Trophoblast cell (in vitro differentiated cells and primary cell): Measurements from ENCODE around the gene BTAF1.

Experiments
- DNase-seq, 2 donors: peaks; one replicate each; pipeline ENCODE4 v3.0.0-alpha.2; 2016
- H2AFZ ChIP-seq: 2 replicates; pipeline ENCODE4 v1.6.1; 2013; ENCODE audit warnings: low read length, moderate library complexity, mild to moderate bottlenecking; ENCODE audit not compliant: insufficient read depth, poor library complexity
- H2AK5ac ChIP-seq: 2 replicates; pipeline ENCODE4 v1.6.1; 2013; ENCODE audit warnings: mild to moderate bottlenecking, low read length
- H2BK120ac ChIP-seq: 2 replicates; pipeline ENCODE4 v1.6.1; 2013; ENCODE audit warnings: low read length, mild to moderate bottlenecking, moderate library complexity; ENCODE audit not compliant: insufficient read depth, poor library complexity
- H2BK12ac ChIP-seq: 2 replicates; pipeline ENCODE4 v1.6.1; 2013; ENCODE audit warnings: mild to moderate bottlenecking, low read length, moderate library complexity
- H2BK5ac ChIP-seq: 2 replicates; pipeline ENCODE4 v1.6.1; 2013; ENCODE audit warnings: low read length, low read depth, moderate library complexity, mild to moderate bottlenecking; ENCODE audit not compliant: poor library complexity
- H3K14ac ChIP-seq: 2 replicates; pipeline ENCODE4 v1.6.1; 2013; ENCODE audit warnings: mild to moderate bottlenecking, low read length
- H3K18ac ChIP-seq: 2 replicates; pipeline ENCODE4 v1.6.1; 2013; ENCODE audit warnings: mild to moderate bottlenecking, low read length
- H3K23ac ChIP-seq: 2 replicates; pipeline ENCODE4 v1.6.1; 2013; ENCODE audit warnings: low read length
- H3K27ac ChIP-seq: 2 replicates; pipeline ENCODE4 v1.5.1; 2013; ENCODE audit warnings: low read depth, mild to moderate bottlenecking, inconsistent platforms, low read length, moderate library complexity
- H3K27me3 ChIP-seq: 2 replicates; pipeline ENCODE4 v1.6.1; 2013; ENCODE audit warnings: inconsistent platforms, mild to moderate bottlenecking, low read length, moderate library complexity; ENCODE audit not compliant: insufficient read depth
- H3K36me3 ChIP-seq, 2 experiments: 1 replicate in 1 of 2; 2 replicates in 1 of 2; pipeline ENCODE4 v1.6.1; 2013; ENCODE audit warnings: low read length in 2 of 2, mild to moderate bottlenecking in 2 of 2, moderate library complexity in 1 of 2; ENCODE audit not compliant: insufficient read depth in 2 of 2, control insufficient read depth in 1 of 2
- H3K4ac ChIP-seq: 2 replicates; pipeline ENCODE4 v1.6.1; 2013; ENCODE audit warnings: low read depth, mild to moderate bottlenecking, low read length, moderate library complexity
- H3K4me1 ChIP-seq, 2 experiments: 1 replicate in 1 of 2; 2 replicates in 1 of 2; pipeline ENCODE4 v1.6.1; 2013; ENCODE audit warnings: low read length in 2 of 2, mild to moderate bottlenecking in 2 of 2, moderate library complexity in 1 of 2; ENCODE audit not compliant: insufficient read depth in 2 of 2, control insufficient read depth in 1 of 2
- H3K4me2 ChIP-seq: 2 replicates; pipeline ENCODE4 v1.6.1; 2013; ENCODE audit warnings: inconsistent platforms, mild to moderate bottlenecking, low read length, moderate library complexity
- H3K4me3 ChIP-seq: 2 replicates; pipeline ENCODE4 v1.5.1; 2013; ENCODE audit warnings: mild to moderate bottlenecking, low read depth, low read length, inconsistent platforms
- H3K79me1 ChIP-seq: one replicate; pipeline ENCODE4 v1.6.1; 2013; ENCODE audit warnings: low read length
- H3K79me2 ChIP-seq: 2 replicates; pipeline ENCODE4 v1.6.1; 2013; ENCODE audit warnings: low read length, mild to moderate bottlenecking; ENCODE audit not compliant: control insufficient read depth, insufficient read depth, poor library complexity
- H3K9ac ChIP-seq: 2 replicates; pipeline ENCODE4 v1.6.1; 2013; ENCODE audit warnings: mild to moderate bottlenecking, low read length
- H3K9me3 ChIP-seq: 2 replicates; pipeline ENCODE4 v1.6.1; 2013; ENCODE audit warnings: low read depth, mild to moderate bottlenecking, control low read depth, inconsistent platforms, low read length; ENCODE audit not compliant: insufficient read depth
- H4K12ac ChIP-seq: 2 replicates; pipeline ENCODE4 v1.6.1; 2013; ENCODE audit warnings: low read depth, mild to moderate bottlenecking, low read length, moderate library complexity
- H4K8ac ChIP-seq: 2 replicates; pipeline ENCODE4 v1.6.1; 2013; ENCODE audit warnings: low read depth, mild to moderate bottlenecking, low read length, moderate library complexity
- H4K91ac ChIP-seq: one replicate; pipeline ENCODE4 v1.6.1; 2013; ENCODE audit warnings: low read depth, mild to moderate bottlenecking, low read length, moderate library complexity
- WGBS: extraction: QIAGEN DNeasy Blood & Tissue Kit; methylation state at CpG from one replicate; pipeline ENCODE4 v1.1.7; 2013; ENCODE audit warnings: missing lambda C conversion rate; ENCODE audit not compliant: insufficient read length, insufficient coverage; ENCODE audit errors: extremely low coverage; 5-methylcytosine and 5-hydroxymethylcytosine counted together

Gene BTAF1

DNA sequence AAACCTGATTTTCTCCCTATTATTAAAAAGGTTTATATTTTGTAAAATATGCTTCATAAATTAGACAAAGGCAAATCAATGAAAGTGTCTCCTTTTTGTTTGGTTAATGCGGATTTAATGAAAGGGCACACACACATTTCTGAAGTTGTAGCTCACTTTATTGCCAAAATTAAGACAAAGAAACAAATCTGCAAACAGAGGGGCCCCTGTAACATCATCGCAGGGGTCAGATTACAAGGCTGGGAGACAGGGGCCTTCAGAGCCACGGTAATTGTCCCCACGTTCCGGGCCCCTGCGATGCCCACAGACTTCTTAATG lies 36.7 kb upstream of the BTAF1 start:
- Histone ChIP-seq H3K23ac (no peak overlapping the region), H2AFZ (no peak overlapping the region), H3K9me3 (no peaks in the 10 kb centered on the region), H3K27me3 (no peaks in the 10 kb centered on the region), H3K79me1 (peaks cover 9% of the 10 kb centered on the region), H3K4me3 (no peak overlapping the region), H3K9ac (no peak overlapping the region), H2BK120ac (no peak overlapping the region), H3K4ac (no peak overlapping the region), H3K18ac (no peak overlapping the region), H4K91ac (peak overlapping the region; percentile 50), H3K36me3 (no peaks in the 10 kb centered on the region), H3K14ac (no peak overlapping the region), H2BK5ac (peak overlapping the region; percentile 57), H4K12ac (no peak overlapping the region), H3K27ac (peak overlapping the region; percentile 70), H4K8ac (peak overlapping the region; percentile 26), H3K79me2 (no peaks in the 10 kb centered on the region), H2AK5ac (no peak overlapping the region), H3K4me2 (peak overlapping the region; percentile 78), H3K4me1 (peaks cover 5 to 15% of the 10 kb centered on the region in 2 experiments), H2BK12ac (no peak overlapping the region)
- WGBS = no CpG with 5 or more reads among the region's 6 CpGs
- DNase-seq = no peak

DNA sequence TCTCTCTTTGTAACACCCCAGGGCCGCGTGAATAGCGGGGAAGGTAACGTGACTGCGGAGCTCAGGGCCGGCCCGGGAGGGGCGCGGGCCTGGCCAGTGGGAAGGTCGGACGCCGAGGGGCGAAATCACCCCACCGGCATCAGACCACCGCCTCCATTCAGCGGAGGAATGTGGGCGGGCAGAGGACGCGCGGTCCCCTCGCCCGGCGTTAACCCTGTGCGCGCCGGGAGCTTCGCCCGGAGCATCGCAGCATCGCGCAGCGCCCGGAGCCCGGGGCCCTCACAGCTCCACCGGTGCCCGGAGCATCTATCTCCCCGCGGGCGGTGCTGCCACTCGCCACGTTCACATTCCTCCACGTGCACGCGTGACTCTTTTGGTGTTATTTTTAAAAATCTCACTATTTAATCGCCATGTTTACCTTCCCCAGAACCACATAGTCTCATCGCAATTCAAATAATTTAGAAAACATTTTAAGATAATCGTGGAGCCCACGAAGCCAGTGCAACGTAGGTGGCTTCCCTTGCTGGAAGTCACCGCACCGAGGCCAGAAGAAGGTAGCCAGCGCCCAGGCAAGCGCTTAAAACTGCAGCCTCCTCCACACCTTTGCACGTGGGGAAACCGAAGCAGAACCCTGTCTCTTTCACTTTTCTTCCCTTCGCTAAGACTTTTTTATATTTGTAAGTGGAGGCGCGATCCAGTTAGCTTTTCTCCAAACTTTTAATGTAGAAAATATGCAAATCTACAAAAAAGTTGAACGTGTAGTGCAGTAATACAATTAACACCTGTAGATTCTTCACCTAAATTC lies 36.1 kb upstream of the BTAF1 start:
- Histone ChIP-seq H3K9me3 (no peaks in the 10 kb centered on the region), H2BK5ac (peak overlapping the region; percentile 57), H2AFZ (peak overlapping the region; percentile 71), H3K9ac (no peak overlapping the region), H4K8ac (peak overlapping the region; percentile 51), H2BK120ac (peak overlapping the region; percentile 89), H4K91ac (peak overlapping the region; percentile 85), H3K79me2 (no peaks in the 10 kb centered on the region), H3K4ac (no peak overlapping the region), H3K4me1 (peaks cover 5 to 15% of the 10 kb centered on the region in 2 experiments), H3K4me3 (no peak overlapping the region), H3K18ac (no peak overlapping the region), H3K27ac (peak overlapping the region; percentile 73), H3K23ac (no peak overlapping the region), H3K79me1 (peaks cover 9% of the 10 kb centered on the region), H4K12ac (no peak overlapping the region), H3K36me3 (no peaks in the 10 kb centered on the region), H2AK5ac (no peak overlapping the region), H3K27me3 (no peaks in the 10 kb centered on the region), H3K14ac (peak overlapping the region; percentile 79), H3K4me2 (peak overlapping the region; percentile 78), H2BK12ac (peak overlapping the region; percentile 75)
- no CpG with 5 or more reads among the region's 59 CpGs for WGBS
- peak in 1 of 2 donors; percentile 38 for DNase-seq

DNA sequence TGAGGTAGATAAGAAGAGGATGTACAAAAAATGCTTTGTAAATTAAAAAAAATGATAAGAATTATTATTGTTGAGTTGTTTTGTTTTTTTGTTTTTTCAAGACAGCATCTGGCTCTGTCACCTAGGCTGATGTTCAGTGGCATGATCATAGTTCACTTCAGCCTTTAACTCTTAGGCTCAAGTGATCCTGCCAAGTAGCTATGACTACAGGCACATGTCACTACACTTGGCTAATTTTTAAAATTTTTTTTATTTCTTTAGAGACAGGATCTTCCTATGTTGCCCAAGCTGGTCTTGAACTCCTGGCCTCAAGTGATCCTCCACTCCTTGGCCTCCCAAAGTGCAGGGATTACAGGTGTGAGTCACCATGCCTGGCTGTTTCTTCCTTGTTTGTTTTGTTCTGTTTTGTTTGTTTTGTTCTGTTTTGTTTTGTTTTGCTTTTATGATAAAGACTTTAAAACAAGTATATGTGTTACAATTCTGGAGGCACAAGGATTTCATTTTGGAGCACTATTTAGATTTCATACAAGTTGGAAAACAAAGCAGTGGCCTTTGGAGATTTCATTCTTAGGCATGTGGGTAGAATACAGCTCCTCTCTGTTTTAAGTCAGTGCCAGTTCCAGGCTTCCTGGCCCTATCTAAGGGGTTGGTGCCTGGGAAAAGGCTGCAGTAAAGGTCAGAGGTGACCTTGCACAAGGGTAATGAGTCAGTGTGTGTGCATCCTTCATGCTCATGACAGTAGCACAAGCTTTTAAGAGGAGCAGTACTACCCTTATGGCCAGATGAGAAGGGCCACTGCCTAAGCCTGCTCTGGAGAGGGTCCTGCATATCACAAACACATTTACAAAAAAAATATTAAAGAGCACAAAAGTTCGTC lies 32.2 kb upstream of the BTAF1 start:
- Histone ChIP-seq H3K4me1 (peaks cover 3% of the 10 kb centered on the region in 2 experiments), H3K4me2 (no peak overlapping the region), H4K91ac (no peak overlapping the region), H3K9ac (no peak overlapping the region), H3K23ac (no peak overlapping the region), H3K18ac (no peak overlapping the region), H3K9me3 (no peaks in the 10 kb centered on the region), H3K79me1 (peaks cover 6% of the 10 kb centered on the region), H3K79me2 (no peaks in the 10 kb centered on the region), H4K12ac (no peak overlapping the region), H2AFZ (no peak overlapping the region), H2BK5ac (no peak overlapping the region), H3K4ac (no peak overlapping the region), H3K27ac (peak overlapping the region; percentile 40), H4K8ac (no peak overlapping the region), H3K14ac (no peak overlapping the region), H2BK120ac (no peak overlapping the region), H2BK12ac (no peak overlapping the region), H3K4me3 (no peak overlapping the region), H3K27me3 (no peaks in the 10 kb centered on the region), H2AK5ac (no peak overlapping the region), H3K36me3 (no peaks in the 10 kb centered on the region)
- WGBS = no CpG with 5 or more reads among the region's 1 CpG
- DNase-seq = peak in 1 of 2 donors; percentile 45

DNA sequence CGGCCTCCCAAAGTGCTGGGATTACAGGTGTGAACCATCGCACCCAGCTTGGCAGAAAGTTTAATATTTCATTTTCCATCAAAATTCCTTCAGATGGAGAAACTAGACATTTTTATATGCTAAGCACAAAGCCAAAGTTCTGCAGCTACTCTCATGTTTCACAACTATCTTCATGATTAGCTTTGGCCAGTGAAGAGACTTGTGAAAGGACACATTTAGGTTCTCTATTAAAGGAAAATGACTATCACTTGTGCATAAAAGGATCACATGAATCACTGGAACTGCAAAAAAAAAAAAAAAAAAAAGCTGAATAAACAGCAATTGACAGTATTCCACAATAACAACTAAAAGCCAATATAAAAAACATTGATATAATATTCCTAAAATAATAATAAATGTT lies 30.5 kb upstream of the BTAF1 start:
- no peak overlapping the region for H3K23ac ChIP-seq
- no peak overlapping the region for H2BK12ac ChIP-seq
- H3K79me2 ChIP-seq = no peaks in the 10 kb centered on the region
- no peaks in the 10 kb centered on the region for H3K36me3 ChIP-seq
- peaks cover 2% of the 10 kb centered on the region for H3K79me1 ChIP-seq
- H2BK5ac ChIP-seq = no peak overlapping the region
- H4K91ac ChIP-seq = no peak overlapping the region
- no peak overlapping the region for H4K8ac ChIP-seq
- H3K18ac ChIP-seq = no peak overlapping the region
- H3K14ac ChIP-seq = no peak overlapping the region
- no peak for DNase-seq
- no peak overlapping the region for H3K4me3 ChIP-seq
- H2AFZ ChIP-seq = no peak overlapping the region
- no peaks in the 10 kb centered on the region for H3K4me1 ChIP-seq
- WGBS = no CpG with 5 or more reads among the region's 2 CpGs
- H2AK5ac ChIP-seq = no peak overlapping the region
- H3K4ac ChIP-seq = no peak overlapping the region
- H3K27ac ChIP-seq = no peak overlapping the region
- no peak overlapping the region for H2BK120ac ChIP-seq
- H3K4me2 ChIP-seq = no peak overlapping the region
- H3K9ac ChIP-seq = no peak overlapping the region
- H4K12ac ChIP-seq = no peak overlapping the region
- no peaks in the 10 kb centered on the region for H3K27me3 ChIP-seq
- H3K9me3 ChIP-seq = no peaks in the 10 kb centered on the region
